ENCODE results near the gene WIPF3. TPM values are rescaled to one million over a fixed set of nuclear protein-coding genes. Genes with fewer than 3 reads are reported as not detected.

Gene WIPF3
- total and polyA plus RNA-seq, 10 of the 15 experiments (the other 5 are each of a cell fraction or from before 2014, with no cell fraction given) = 0.03 to 0.05 TPM; not detected in 8

- Histone ChIP-seq H3K4me1 (ENCODE audit: control insufficient read depth, insufficient read depth, low read length) (no peaks in the 10 kb centered on the region), H4K20me1 (ENCODE audit: control insufficient read depth, insufficient read depth) (no peaks in the 10 kb centered on the region), H3K9ac (ENCODE audit: control insufficient read depth, insufficient read depth, low read length) (no peak overlapping the region), H3K4me3 (no peak overlapping the region), H2AFZ (ENCODE audit: control insufficient read depth, low read depth, low read length) (no peak overlapping the region), H3K36me3 (ENCODE audit: control insufficient read depth in 2 of 2, insufficient read depth in 2 of 2, low read length in 1 of 2) (no peaks in the 10 kb centered on the region), H3K27me3 (replicated peaks in 1 of 2; ENCODE audit: control insufficient read depth in 2 of 2, insufficient read depth in 2 of 2, low read length in 1 of 2) (no peaks in the 10 kb centered on the region; a peak in 2 of 4 replicates), H3K79me2 (ENCODE audit: control insufficient read depth, insufficient read depth, low read length) (no peaks in the 10 kb centered on the region), H3K9me3 (replicated peaks; ENCODE audit: control insufficient read depth, insufficient read depth, low read length) (no peaks in the 10 kb centered on the region), H3K4me2 (ENCODE audit: control insufficient read depth, insufficient read depth) (no peak overlapping the region), H3K27ac (ENCODE audit: control insufficient read depth, insufficient read depth) (no peak overlapping the region)
- intact Hi-C loops (cut with micrococcal nuclease; ENCODE audit: unreplicated experiment) = no loop called here
- no peak for TF ChIP-seq MEF2A (IDR thresholded peaks at IDR 0.05; ENCODE audit: insufficient read depth, low read depth, low read length)
- TF ChIP-seq HCFC1 (IDR thresholded peaks at IDR 0.05; ENCODE audit: low read length) = no peak
- TF ChIP-seq RELB (IDR thresholded peaks at IDR 0.05; ENCODE audit: low read depth) = no peak
- TF ChIP-seq STAT1 (conservative IDR thresholded peaks at IDR 0.05) = no peak
- TF ChIP-seq NFYA (IDR thresholded peaks at IDR 0.05; ENCODE audit: borderline replicate concordance, low read depth, low read length) = no peak
- TF ChIP-seq USF2 (IDR thresholded peaks at IDR 0.05; ENCODE audit: borderline replicate concordance, low read depth, low read length) = no peak
- TF ChIP-seq NFYB (IDR thresholded peaks at IDR 0.05; ENCODE audit: insufficient read depth, low read depth, low read length) = no peak
- no peak for TF ChIP-seq CHD2 (IDR thresholded peaks at IDR 0.05; ENCODE audit: borderline replicate concordance, low read depth, low read length)
- TF ChIP-seq PAX8 (IDR thresholded peaks at IDR 0.05) = no peak
- no peak for TF ChIP-seq MTA3 (IDR thresholded peaks at IDR 0.05; ENCODE audit: borderline replicate concordance, low read length)
- no peak for TF ChIP-seq RFX5 (IDR thresholded peaks at IDR 0.05; ENCODE audit: low read depth, low read length)
- TF ChIP-seq ATF3 (IDR thresholded peaks at IDR 0.05; ENCODE audit: borderline replicate concordance, extremely low read depth, low read depth, low read length) = no peak
- TF ChIP-seq ESRRA (IDR thresholded peaks at IDR 0.05; ENCODE audit: low read length) = no peak
- no peak for TF ChIP-seq BCLAF1 (IDR thresholded peaks at IDR 0.05)
- no peak for TF ChIP-seq SMAD1 (IDR thresholded peaks at IDR 0.05; ENCODE audit: low read depth, partially characterized antibody)
- TF ChIP-seq PBX3 (IDR thresholded peaks at IDR 0.05; ENCODE audit: insufficient replicate concordance, low read depth, low read length) = no peak
- ChIA-PET CTCF (no interaction called here), SMC1A (ENCODE audit: uncharacterized antibody, unreplicated experiment) (no interaction called here), POLR2A (no interaction called here), RAD21 (ENCODE audit: unreplicated experiment) (no interaction called here)
- DNase-seq (ENCODE audit: low read depth, low spot score) (no peak), ATAC-seq (no peak), FAIRE-seq (no peak)
- in situ Hi-C loops (cut with MboI) = no loop called here
- BruUV-seq (replicated peaks) = no TSS peak
Observed at GRCh38 chr7:29857654-29858053, 51.3 kb downstream of the WIPF3 start.

Data from GM12878 (cell line).